ENCODE results near the gene KIF3A. TPM values are rescaled to one million over a fixed set of nuclear protein-coding genes. Genes with fewer than 3 reads are reported as not detected.

KIF3A gene
- total RNA-seq, 1 donor from 2014 or later = 27.4 TPM

DNA sequence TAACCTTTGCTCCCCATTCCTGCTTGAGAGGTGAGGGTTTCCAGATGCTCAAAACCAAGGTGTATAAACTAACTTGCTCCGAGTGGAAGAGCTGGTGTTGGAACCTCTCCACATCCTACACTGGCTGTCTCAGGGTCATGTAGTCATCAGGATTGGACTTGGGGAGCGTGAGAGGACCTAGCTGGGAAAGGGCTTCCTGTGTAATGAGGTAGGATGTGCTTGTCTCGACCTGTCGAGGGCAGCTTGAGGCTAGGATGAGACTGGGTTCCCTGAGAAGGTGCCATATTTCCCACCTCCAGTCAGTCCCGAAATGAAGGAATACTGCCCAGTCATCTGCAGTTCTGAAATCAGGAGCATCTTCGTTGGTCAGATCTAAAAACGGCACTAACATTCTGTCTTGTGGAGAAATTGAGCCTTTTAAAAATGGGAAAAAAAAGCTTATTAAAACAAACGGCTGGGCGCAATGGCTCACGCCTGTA lies 11.2 kb upstream of the KIF3A start:
- Mint-ChIP-seq H3K4me3 (peak overlapping the region; percentile 49), H3K27me3 (ENCODE audit: low read depth) (peaks cover 41% of the 10 kb centered on the region), H3K36me3 (no peaks in the 10 kb centered on the region), H3K4me1 (no peaks in the 10 kb centered on the region), H3K27ac (no peak overlapping the region), H3K9me3 (no peaks in the 10 kb centered on the region)
- TF ChIP-seq, protein P1, sequence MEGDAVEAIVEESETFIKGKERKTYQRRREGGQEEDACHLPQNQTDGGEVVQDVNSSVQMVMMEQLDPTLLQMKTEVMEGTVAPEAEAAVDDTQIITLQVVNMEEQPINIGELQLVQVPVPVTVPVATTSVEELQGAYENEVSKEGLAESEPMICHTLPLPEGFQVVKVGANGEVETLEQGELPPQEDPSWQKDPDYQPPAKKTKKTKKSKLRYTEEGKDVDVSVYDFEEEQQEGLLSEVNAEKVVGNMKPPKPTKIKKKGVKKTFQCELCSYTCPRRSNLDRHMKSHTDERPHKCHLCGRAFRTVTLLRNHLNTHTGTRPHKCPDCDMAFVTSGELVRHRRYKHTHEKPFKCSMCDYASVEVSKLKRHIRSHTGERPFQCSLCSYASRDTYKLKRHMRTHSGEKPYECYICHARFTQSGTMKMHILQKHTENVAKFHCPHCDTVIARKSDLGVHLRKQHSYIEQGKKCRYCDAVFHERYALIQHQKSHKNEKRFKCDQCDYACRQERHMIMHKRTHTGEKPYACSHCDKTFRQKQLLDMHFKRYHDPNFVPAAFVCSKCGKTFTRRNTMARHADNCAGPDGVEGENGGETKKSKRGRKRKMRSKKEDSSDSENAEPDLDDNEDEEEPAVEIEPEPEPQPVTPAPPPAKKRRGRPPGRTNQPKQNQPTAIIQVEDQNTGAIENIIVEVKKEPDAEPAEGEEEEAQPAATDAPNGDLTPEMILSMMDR (IDR thresholded peaks at IDR 0.05; ENCODE audit: unreplicated experiment) = no peak
- no peak for DNase-seq (ENCODE audit: low spot score in 2 of 2, unreplicated experiment in 2 of 2)

DNA sequence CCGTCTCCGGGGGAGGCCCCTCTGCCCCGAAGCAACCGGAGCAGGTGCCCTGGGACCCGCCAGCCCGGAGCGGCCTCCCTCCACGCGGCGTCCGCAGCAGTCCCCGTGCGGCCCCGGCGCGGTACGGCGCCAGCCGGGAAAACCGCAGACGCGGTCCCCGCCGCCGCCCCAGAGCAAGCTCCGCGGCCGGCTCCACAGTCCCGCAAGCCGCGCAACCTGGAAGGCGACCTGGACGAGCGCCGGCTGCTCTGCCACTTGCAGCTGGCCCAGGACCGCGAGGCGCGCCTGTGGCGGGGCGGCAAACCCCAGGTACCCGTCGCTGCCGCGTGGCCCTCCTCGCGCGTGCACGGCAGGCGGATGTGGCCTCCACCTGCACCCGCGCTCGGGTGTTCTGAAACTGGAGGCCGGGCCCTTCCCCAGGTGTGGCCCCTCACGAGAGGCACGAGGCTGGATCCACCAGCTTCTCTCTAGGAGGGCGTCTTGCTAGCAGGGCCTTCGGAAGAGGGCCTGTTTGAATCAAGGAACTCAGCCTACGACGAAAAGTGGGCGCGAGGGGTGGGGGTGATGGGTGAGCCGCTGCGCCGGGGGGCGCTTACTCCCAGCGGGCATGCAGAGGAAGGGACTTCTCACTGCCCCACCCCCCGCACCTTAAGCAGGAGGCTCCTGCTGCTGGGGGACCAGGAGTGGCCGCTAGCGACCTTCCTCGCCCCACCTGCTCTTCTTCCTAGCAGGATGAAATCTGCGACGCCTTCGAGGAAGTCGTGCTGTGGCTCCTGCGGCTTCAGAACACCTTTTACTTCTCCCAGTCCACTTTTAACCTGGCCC lies 10.5 kb upstream of the KIF3A start:
- Mint-ChIP-seq H3K4me1 (no peaks in the 10 kb centered on the region), H3K27me3 (ENCODE audit: low read depth) (peaks cover 44% of the 10 kb centered on the region), H3K4me3 (peak overlapping the region; percentile 49), H3K36me3 (no peaks in the 10 kb centered on the region), H3K9me3 (peaks cover 3% of the 10 kb centered on the region), H3K27ac (no peak overlapping the region)
- TF ChIP-seq, protein P1 (IDR thresholded peaks at IDR 0.05; ENCODE audit: unreplicated experiment) = no peak
- DNase-seq (ENCODE audit: low spot score in 2 of 2, unreplicated experiment in 2 of 2) = no peak

DNA sequence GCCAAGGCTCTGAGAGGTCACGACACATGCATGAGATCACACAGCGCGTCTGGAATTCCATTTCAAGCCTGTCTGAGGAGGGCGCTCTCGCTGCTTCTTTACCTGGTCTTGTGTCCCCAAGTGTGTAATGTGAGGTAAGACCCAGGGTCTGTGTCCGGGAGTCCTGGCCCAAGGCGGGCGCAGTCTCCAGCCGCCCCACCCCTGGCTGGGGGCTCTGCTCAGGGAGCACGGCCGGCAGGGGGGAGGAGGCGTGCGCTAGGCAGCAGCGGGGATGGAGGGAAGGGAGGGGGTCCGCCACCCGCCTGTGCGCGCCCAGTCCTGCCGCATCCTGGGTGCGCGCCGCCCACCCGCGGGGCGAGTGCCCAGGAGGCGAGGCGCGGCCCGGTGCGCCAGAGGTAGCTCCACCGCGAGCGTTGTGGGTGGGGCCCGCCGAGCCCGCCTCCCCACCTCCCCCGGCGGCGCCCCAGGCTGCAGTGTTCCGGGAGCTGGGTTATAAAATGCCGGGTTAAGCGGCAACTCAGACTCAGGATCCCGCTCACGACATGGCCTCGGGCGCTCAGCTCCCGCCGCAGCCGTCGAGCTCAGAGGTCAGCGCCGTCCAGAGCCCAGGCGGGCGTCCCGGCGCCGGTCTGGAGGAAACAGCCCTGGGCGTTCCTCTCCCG lies 9.7 kb upstream of the KIF3A start, which contains the start of gene CCNI2:
Gene CCNI2, plus strand, starts transcription at position 473 of the 662 bp plus-strand sequence. Its CDS starts 70 bp downstream, at position 543.
- Mint-ChIP-seq H3K27me3 (ENCODE audit: low read depth) (peaks cover 45% of the 10 kb centered on the region), H3K36me3 (no peaks in the 10 kb centered on the region), H3K4me3 (peak within 1 kb of the TSS; percentile 57), H3K4me1 (no peaks in the 10 kb centered on the region), H3K27ac (no peak within 1 kb of the TSS), H3K9me3 (peaks cover 3% of the 10 kb centered on the region)
- DNase-seq (ENCODE audit: low spot score in 2 of 2, unreplicated experiment in 2 of 2) = peak in 1 of 2 experiments; percentile 59
- TF ChIP-seq, protein P1 (IDR thresholded peaks at IDR 0.05; ENCODE audit: unreplicated experiment) = no peak

DNA sequence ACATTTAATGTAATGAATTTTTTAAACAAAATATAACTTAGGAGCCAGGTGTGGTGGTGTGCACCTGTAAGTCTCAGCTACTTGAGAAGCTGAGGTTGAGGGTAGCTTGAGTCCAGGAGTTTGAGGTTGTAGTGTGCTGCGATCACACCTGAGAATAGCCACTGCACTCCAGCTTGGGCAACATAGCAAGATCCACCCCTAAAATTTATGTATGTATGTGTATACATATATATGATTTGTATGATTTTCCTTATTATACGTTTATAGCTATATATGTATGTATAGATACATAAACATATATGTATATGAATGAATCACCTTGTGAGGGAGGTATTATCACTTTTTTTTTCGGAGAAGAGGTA lies 9.2 kb upstream of the KIF3A start:
- DNase-seq (ENCODE audit: low spot score in 2 of 2, unreplicated experiment in 2 of 2) = no peak
- Mint-ChIP-seq H3K4me1 (no peaks in the 10 kb centered on the region), H3K4me3 (peak overlapping the region; percentile 57), H3K27ac (no peak overlapping the region), H3K36me3 (no peaks in the 10 kb centered on the region), H3K9me3 (peaks cover 3% of the 10 kb centered on the region), H3K27me3 (ENCODE audit: low read depth) (peaks cover 46% of the 10 kb centered on the region)
- TF ChIP-seq, protein P1 (IDR thresholded peaks at IDR 0.05; ENCODE audit: unreplicated experiment) = no peak

DNA sequence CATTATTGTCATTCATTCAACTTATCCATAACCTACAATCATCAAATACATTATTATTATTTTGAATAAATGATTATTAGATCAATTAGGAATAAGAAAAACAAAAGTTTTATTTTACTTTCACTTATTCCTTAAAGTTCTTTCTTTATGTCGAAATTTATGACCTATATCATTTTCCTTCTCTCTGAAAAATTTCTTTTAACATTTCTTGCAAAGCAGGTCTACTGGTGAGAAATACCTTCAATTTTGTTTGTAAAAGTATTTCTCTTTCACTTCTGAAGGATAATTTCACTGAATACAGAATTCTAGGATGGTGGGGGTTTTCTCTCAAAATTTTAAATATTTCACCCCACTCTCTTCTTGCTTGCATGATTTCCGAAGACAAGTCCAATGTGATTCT lies 7.3 kb upstream of the KIF3A start:
- Mint-ChIP-seq H3K27me3 (ENCODE audit: low read depth) (peaks cover 41% of the 10 kb centered on the region), H3K4me1 (no peaks in the 10 kb centered on the region), H3K27ac (no peak overlapping the region), H3K36me3 (no peaks in the 10 kb centered on the region), H3K4me3 (no peak overlapping the region), H3K9me3 (peaks cover 3% of the 10 kb centered on the region)
- no peak for DNase-seq (ENCODE audit: low spot score in 2 of 2, unreplicated experiment in 2 of 2)
- TF ChIP-seq, protein P1 (IDR thresholded peaks at IDR 0.05; ENCODE audit: unreplicated experiment) = no peak
